CD14-positive monocyte (primary cell): ENCODE measurements around the gene ZNF79. TPM values are rescaled to one million over a fixed set of nuclear protein-coding genes. Genes with fewer than 3 reads are reported as not detected.

Experiments
- DNase-seq, 3 donors: peaks; one replicate each; pipeline ENCODE4 v3.0.0-alpha.2; 2011 to 2022
- H2AFZ ChIP-seq: 2 replicates; pipeline ENCODE4 v1.6.0; 2012; ENCODE audit warnings: mild to moderate bottlenecking, low read depth, low read length, inconsistent platforms; ENCODE audit not compliant: insufficient read depth, poor library complexity, severe bottlenecking
- H3K27ac ChIP-seq, 2 donors: 1 replicate in 1 of 2; 2 replicates in 1 of 2; pipeline ENCODE4 v1.5.1; 2012 to 2013; ENCODE audit warnings: low read length in 2 of 2, control low read depth in 1 of 2, inconsistent platforms in 1 of 2, low read depth in 1 of 2, mild to moderate bottlenecking in 1 of 2
- H3K27me3 ChIP-seq, 2 donors: one replicate each; pipeline versions ENCODE4 v1.6.0 to v1.6.1; 2011 to 2013; ENCODE audit warnings: low read length in 2 of 2; ENCODE audit not compliant: control insufficient read depth in 2 of 2, insufficient read depth in 2 of 2
- H3K36me3 ChIP-seq, 2 donors: replicated peaks in 1 of 2; 1 replicate in 1 of 2; 2 replicates in 1 of 2; pipeline versions ENCODE4 v1.5.1 to v1.6.1; 2012 to 2013; ENCODE audit warnings: low read length in 2 of 2, control low read depth in 1 of 2, inconsistent platforms in 1 of 2, mild to moderate bottlenecking in 1 of 2; ENCODE audit not compliant: insufficient read depth in 2 of 2, control insufficient read depth in 1 of 2
- H3K4me1 ChIP-seq, 2 donors: 1 replicate in 1 of 2; 2 replicates in 1 of 2; pipeline versions ENCODE4 v1.5.1 to v1.6.1; 2012 to 2013; ENCODE audit warnings: low read length in 2 of 2, control low read depth in 1 of 2, inconsistent platforms in 1 of 2, mild to moderate bottlenecking in 1 of 2, moderate library complexity in 1 of 2; ENCODE audit not compliant: insufficient read depth in 2 of 2, control insufficient read depth in 1 of 2
- H3K4me2 ChIP-seq: replicated peaks from 2 replicates; pipeline ENCODE3; 2012; ENCODE audit warnings: low read length, moderate library complexity, mild to moderate bottlenecking; ENCODE audit not compliant: poor library complexity, severe bottlenecking; ENCODE audit errors: extremely low read depth
- H3K4me3 ChIP-seq, 3 experiments: fragments of 200-600 bp in 1 of 3; sonication (generic) in 1 of 3; replicated peaks in 1 of 3; 1 replicate in 2 of 3; 2 replicates in 1 of 3; pipeline ENCODE4 v1.5.1; 2011 to 2013; ENCODE audit warnings: low read length in 3 of 3, mild to moderate bottlenecking in 3 of 3, control low read depth in 2 of 3, low read depth in 2 of 3, inconsistent platforms in 1 of 3, moderate library complexity in 1 of 3
- H3K79me2 ChIP-seq: 2 replicates; pipeline ENCODE4 v1.6.0; 2012; ENCODE audit warnings: mild to moderate bottlenecking, control low read depth, inconsistent platforms, low read length, moderate library complexity; ENCODE audit not compliant: insufficient read depth
- H3K9ac ChIP-seq: 2 replicates; pipeline ENCODE4 v1.6.0; 2017; ENCODE audit warnings: low read length, mild to moderate bottlenecking; ENCODE audit not compliant: insufficient read depth, poor library complexity, severe bottlenecking
- H3K9me3 ChIP-seq, 2 donors: replicated peaks in 1 of 2; 1 replicate in 1 of 2; 2 replicates in 1 of 2; pipeline versions ENCODE4 v1.5.1 to v1.6.1; 2012 to 2013; ENCODE audit warnings: low read length in 2 of 2, control low read depth in 1 of 2; ENCODE audit not compliant: control insufficient read depth in 1 of 2, insufficient read depth in 1 of 2
- H4K20me1 ChIP-seq: 2 replicates; pipeline ENCODE4 v1.6.0; 2012; ENCODE audit warnings: mild to moderate bottlenecking, low read length, control low read depth, moderate library complexity; ENCODE audit not compliant: insufficient read depth
- H3K27ac Mint-ChIP-seq, 7 donors: one replicate each; pipeline ENCODE4 v1.8.0; 2020; ENCODE audit warnings: mild to moderate bottlenecking in 7 of 7, mixed read lengths in 7 of 7, moderate library complexity in 6 of 7, inconsistent platforms in 2 of 7
- H3K27me3 Mint-ChIP-seq, 3 donors: one replicate each; pipeline ENCODE4 v1.8.0; 2021 to 2022; ENCODE audit warnings: low read depth in 3 of 3, mild to moderate bottlenecking in 3 of 3, mixed read lengths in 3 of 3, moderate library complexity in 3 of 3, inconsistent platforms in 1 of 3
- H3K36me3 Mint-ChIP-seq, 2 donors: one replicate each; pipeline ENCODE4 v1.8.0; 2020; ENCODE audit warnings: mixed read lengths in 2 of 2, inconsistent platforms in 1 of 2, mild to moderate bottlenecking in 1 of 2
- H3K4me1 Mint-ChIP-seq: one replicate; pipeline ENCODE4 v1.8.0; 2020; ENCODE audit warnings: mild to moderate bottlenecking, mixed read lengths
- H3K4me3 Mint-ChIP-seq, 2 donors: one replicate each; pipeline ENCODE4 v1.8.0; 2020; ENCODE audit warnings: mild to moderate bottlenecking in 2 of 2, mixed read lengths in 2 of 2, moderate library complexity in 1 of 2
- H3K9me3 Mint-ChIP-seq, 7 donors: one replicate each; pipeline ENCODE4 v1.8.0; 2020 to 2022; ENCODE audit warnings: mixed read lengths in 7 of 7, mild to moderate bottlenecking in 6 of 7, moderate library complexity in 6 of 7, inconsistent platforms in 2 of 7
- CTCF ChIP-seq: fragments of 200-600 bp; IDR thresholded peaks from one replicate; pipeline ENCODE4 v1.8.0; 2022; ENCODE audit warnings: antibody characterized with exemption, mild to moderate bottlenecking
- WGBS: methylation state at CpG from one replicate; pipeline ENCODE4 v1.1.5; 2013; ENCODE audit warnings: missing lambda C conversion rate; ENCODE audit not compliant: insufficient coverage; 5-methylcytosine and 5-hydroxymethylcytosine counted together
- intact Hi-C, 2 donors: fragments of 100-400 bp; cut with micrococcal nuclease; formaldehyde crosslinking; loops; one replicate each; pipeline versions ENCODE4 v1.15.0 to v1.15.1; 2023
- polyA plus RNA-seq, 3 donors: library from polyadenylated mRNA; depleted of rRNA in 1 of 3; unstranded in 2 of 3; stranded (reverse) in 1 of 3; fragments of 300-500 nt in 2 of 3; fragments of >200 nt in 1 of 3; fragmentation: Illumina TruSeq in 2 of 3; gene quantifications; 1 replicate in 2 of 3; 2 replicates in 1 of 3; pipeline ENCODE4 v1.2.3, GENCODE V29; 2012 to 2021

The ZNF79 gene
- polyA plus RNA-seq, 3 donors: 1.4 to 3.3 (median 2.0) TPM

- peaks cover 0 to 1% (median 0%) of the 10 kb centered on the region in 3 donors for H3K27me3 Mint-ChIP-seq
- peaks cover 36 to 55% of the 10 kb centered on the region in 2 donors for H3K36me3 Mint-ChIP-seq
- Histone ChIP-seq H3K4me3 (peak within 1 kb of the TSS; percentile 69 to 97 (median 76)), H3K4me1 (peaks cover 50 to 56% of the 10 kb centered on the region in 2 donors), H3K27me3 (no peaks in the 10 kb centered on the region), H3K9me3 (no peaks in the 10 kb centered on the region), H2AFZ (peak within 1 kb of the TSS; percentile 97), H3K9ac (peak within 1 kb of the TSS; percentile 84), H3K27ac (peak within 1 kb of the TSS; percentile 78 to 91), H4K20me1 (peaks cover 50% of the 10 kb centered on the region), H3K79me2 (peaks cover 56% of the 10 kb centered on the region), H3K36me3 (peaks cover 36 to 41% of the 10 kb centered on the region in 2 donors), H3K4me2 (peak within 1 kb of the TSS; percentile 98)
- peak within 1 kb of the TSS; percentile 93 to 97 for H3K4me3 Mint-ChIP-seq
- under 1% methylated on average over 69 of the region's 71 CpGs for WGBS
- intact Hi-C loops: loop anchor here (2.0 to 10.0 kb wide), 3 partner anchors 26 to 226 kb away; partner anchors contain the start of genes SLC2A8 (in 1 of the 2) and ZNF79 (in 1 of the 2)
- peak; percentile 95 to 96 (median 95) for DNase-seq
- TF ChIP-seq CTCF: no peak
- H3K9me3 Mint-ChIP-seq: no peaks in the 10 kb centered on the region
- H3K4me1 Mint-ChIP-seq: peaks cover 51% of the 10 kb centered on the region
- H3K27ac Mint-ChIP-seq: peak within 1 kb of the TSS; percentile 92 to 96 (median 96)
Measured at GRCh38 chr9:127450830-127451607, 26.8 kb downstream of the ZNF79 start, which contains the start of the genes LRSAM1 and RPL12. TSS of gene LRSAM1 (plus strand) at chr9:127451510. CDS start at chr9:127454528, 3,018 bp downstream. TSS of gene RPL12 (minus strand) at chr9:127451406. CDS start at chr9:127451317, 89 bp downstream.

- peak overlapping the region; percentile 69 to 97 (median 76) for H3K4me3 ChIP-seq
- H3K27ac ChIP-seq: peak overlapping the region; percentile 78 to 91
- H3K4me1 ChIP-seq: peaks cover 56 to 61% of the 10 kb centered on the region in 2 donors
- H3K4me2 ChIP-seq: peak overlapping the region; percentile 98
- peak overlapping the region; percentile 93 to 97 for H3K4me3 Mint-ChIP-seq
- peak overlapping the region; percentile 97 for H2AFZ ChIP-seq
- no peaks in the 10 kb centered on the region for H3K27me3 ChIP-seq
- H3K9me3 ChIP-seq: no peaks in the 10 kb centered on the region
- WGBS: 0% methylated on average over 14 of the region's 14 CpGs
- intact Hi-C loops: loop anchor here (2.0 to 10.0 kb wide), 3 partner anchors 27 to 227 kb away; partner anchors contain the start of genes SLC2A8 (in 1 of the 2) and ZNF79 (in 1 of the 2)
- peaks cover 31 to 51% of the 10 kb centered on the region in 2 donors for H3K36me3 Mint-ChIP-seq
- TF ChIP-seq CTCF: no peak
- peaks cover 30 to 36% of the 10 kb centered on the region in 2 donors for H3K36me3 ChIP-seq
- DNase-seq: peak in 1 of 3 donors; percentile 29
- peak overlapping the region; percentile 92 to 96 (median 96) for H3K27ac Mint-ChIP-seq
- H3K4me1 Mint-ChIP-seq: peaks cover 56% of the 10 kb centered on the region
- H3K79me2 ChIP-seq: peaks cover 56% of the 10 kb centered on the region
- H3K27me3 Mint-ChIP-seq: peaks cover 0 to 1% (median 0%) of the 10 kb centered on the region in 3 donors
- peaks cover 45% of the 10 kb centered on the region for H4K20me1 ChIP-seq
- no peaks in the 10 kb centered on the region for H3K9me3 Mint-ChIP-seq
- peak overlapping the region; percentile 84 for H3K9ac ChIP-seq
Measured at GRCh38 chr9:127451608-127451857, 27.4 kb downstream of the ZNF79 start.
